HG02885 (cell line): ENCODE data around the gene CARNS1.
"Not testable (repeated sequence)": the region's sequence is repeated elsewhere in the genome, so short reads cannot be mapped to it uniquely, and the experiment has no call there.

ENCODE experiments used
- ATAC-seq: cut with Tn5 transposase; IDR thresholded peaks from one replicate; pipeline ENCODE4 v1.9.1; 2021; ENCODE audit warnings: mild to moderate bottlenecking; ENCODE audit not compliant: unreplicated experiment, poor library complexity

Gene CARNS1

DNA sequence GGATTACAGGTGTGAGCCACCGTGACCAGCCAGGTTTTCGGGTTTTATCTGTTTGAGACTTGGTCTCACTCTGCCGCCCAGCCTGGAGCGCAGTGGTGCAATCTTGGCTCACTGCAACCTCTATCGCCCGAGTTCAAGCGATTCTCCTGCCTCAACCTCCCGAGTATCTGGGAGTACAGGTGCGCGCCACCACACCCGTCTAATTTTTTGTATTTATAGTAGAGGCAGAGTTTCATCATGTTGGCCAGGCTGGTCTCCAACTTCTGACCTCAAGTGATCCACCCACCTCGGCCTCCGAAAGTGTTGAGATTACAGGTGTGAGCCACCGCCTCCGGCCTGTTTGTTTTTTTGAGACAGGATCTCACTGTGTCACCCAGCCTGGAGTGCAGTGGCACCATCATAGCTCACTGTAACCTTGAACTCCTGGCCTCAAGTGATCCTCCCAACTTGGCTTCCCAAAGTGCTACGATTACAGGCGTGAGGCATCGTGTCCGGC lies 11.9 kb downstream of the CARNS1 start:
- ATAC-seq, result not testable (repeated sequence)

GRCh38 chr11:67428052-67429001 lies 12.8 kb downstream of the CARNS1 start, which contains the start of gene RPS6KB2:
RPS6KB2 (plus strand) TSS chr11:67428494; CDS start chr11:67428546, 52 bp downstream.
- ATAC-seq, result peak; percentile 90

GRCh38 chr11:67429038-67429668 lies 13.7 kb downstream of the CARNS1 start:
- ATAC-seq, result no peak

- ATAC-seq, result no peak
Observed at GRCh38 chr11:67429722-67430121, 14.2 kb downstream of the CARNS1 start.

GRCh38 chr11:67431346-67432249 lies 16.1 kb downstream of the CARNS1 start:
- ATAC-seq, result no peak

GRCh38 chr11:67432655-67433349 lies 17.3 kb downstream of the CARNS1 start:
- ATAC-seq, result no peak

DNA sequence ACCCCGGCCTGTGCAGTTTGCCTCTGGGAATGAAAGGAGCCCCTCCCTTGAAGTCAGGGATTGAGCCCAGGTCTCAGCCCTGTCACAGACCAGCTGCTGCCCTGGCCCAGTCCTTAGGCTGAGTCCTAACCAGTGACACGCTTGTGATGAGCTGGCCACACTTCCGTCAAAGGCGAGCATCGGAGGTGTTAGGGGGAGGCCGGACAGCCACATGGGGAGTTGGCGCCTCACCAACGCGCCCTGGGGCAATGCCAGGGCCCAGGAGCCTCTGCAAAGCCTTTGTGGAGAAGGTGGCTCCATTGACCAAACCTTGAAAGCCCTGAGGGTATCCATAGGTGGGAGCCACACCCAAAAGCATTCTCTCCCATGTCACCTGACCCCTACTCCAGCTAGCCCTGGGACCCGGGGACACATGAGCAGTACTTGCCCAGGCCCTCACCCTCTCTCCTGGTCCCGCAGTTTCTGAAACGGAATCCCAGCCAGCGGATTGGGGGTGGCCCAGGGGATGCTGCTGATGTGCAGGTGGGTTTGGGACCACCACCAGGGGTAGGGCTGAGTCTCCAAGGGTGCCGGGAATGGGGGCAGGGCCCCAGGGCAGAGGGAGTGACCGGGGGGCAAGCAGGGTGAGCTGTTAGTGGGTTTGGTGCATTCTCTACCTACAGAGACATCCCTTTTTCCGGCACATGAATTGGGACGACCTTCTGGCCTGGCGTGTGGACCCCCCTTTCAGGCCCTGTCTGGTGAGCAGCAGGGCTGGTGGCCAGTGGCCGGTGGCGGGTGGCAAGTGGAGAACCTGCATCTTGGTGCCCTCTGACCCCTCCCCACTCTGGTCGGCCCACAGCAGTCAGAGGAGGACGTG lies 18.3 kb downstream of the CARNS1 start:
- ATAC-seq, result no peak

- no peak for ATAC-seq
Observed at GRCh38 chr11:67434395-67434881, 19.0 kb downstream of the CARNS1 start.

GRCh38 chr11:67435031-67435726 lies 19.7 kb downstream of the CARNS1 start:
- no peak for ATAC-seq

DNA sequence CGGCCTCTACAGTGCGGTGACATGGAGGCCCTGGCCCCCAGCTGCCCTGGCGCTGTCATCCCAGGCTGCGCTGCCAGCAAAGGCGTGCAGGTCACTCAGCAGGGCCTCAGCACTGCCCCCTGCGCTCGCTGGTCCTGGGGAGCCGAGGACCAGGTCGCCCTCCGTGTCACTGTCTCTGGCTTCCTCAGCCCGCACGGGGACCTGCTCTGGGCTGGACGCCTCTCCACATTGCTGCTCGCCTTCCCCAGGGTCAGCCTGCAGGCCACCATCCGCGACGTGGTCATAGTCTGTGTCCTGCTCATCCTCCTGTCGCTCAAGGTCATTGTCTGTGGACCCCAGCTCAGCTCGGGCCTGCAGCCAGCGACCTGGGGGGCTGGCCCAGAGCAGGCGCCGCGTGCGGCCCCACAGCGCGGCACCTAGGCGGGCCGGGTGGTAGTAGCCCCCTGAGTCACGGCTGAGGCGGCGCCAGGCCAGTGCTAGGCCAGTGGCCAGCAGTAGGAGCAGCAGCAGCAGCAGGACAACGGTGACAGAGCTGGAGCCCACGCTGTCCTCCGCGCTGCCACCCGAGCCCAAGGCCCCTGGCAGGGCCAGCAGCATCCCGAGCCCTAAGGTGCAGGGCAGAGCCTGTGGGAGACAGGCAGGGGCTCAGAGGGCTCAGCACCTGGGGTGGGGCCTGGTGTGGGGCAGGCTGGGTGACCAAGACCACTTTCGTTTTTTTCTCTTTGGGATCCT lies 20.4 kb downstream of the CARNS1 start:
- ATAC-seq, result no peak

DNA sequence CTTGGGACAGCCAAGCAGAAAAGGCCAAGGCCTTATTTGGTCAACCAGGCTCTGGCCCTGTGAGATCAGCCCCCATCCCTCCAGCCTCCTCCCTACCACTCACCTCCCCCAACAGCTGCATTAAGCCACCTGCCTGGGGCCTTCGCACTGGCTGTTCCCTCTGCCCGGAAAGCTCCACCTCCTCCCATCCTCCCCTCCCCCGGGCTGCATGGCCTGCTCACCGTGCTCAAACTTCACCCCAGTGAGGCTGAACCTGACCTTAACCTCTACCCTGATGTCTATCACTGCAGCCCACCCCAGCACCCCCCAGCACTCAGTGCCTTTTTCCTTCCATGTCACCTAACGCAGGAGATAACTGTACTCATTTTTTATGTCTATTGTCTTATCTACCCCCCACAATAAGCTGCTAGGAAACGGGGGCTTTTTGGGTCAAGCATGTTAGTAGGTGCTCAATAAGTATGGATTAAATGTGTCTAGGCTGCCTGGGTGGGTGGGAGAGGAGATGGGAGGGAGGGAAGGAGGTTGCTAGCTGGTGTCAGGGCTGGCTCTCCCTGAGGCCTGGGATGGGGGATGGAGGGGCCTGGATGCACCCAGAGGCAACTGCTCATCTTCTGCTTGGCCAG lies 21.1 kb downstream of the CARNS1 start:
- no peak for ATAC-seq

DNA sequence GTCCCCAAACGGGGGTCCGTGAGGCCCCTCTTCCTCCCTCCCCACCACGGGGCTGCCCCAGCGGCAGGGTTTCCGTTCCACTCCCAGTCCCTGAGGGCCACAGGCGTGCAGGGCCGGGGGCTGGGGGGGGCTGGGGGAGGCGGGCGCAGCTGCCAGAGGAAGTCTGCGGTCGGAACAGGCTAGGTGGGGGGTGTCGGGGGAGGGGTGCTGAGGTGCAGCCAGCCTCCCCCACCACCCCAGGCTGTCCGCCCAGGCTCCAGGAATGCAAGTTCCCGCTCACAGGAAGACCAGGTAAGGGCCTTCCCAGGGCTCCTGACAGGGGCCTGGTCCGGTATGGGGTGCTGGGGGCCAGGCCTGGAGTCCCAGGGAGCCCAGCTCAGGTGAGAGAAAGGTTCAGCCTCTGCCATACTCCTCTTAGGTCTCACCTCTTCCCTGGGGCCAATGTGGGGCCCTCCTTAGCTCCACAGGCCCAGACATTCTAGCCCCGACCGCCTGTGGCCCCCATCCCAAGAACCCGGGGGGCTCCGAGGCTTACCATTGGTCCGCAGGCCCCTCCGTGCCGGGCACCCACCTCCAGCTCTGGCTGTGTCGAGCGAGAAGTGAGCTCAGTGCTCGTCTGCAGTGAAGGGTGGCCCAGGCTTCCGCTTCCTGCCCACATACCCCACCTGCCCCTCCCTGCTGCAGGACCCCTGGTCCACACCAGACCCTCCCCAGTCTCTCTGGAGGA lies 21.8 kb downstream of the CARNS1 start, which contains the start of gene PTPRCAP:
PTPRCAP (minus strand) TSS at position 601 of the 727 bp plus-strand sequence; CDS start at position 538, 63 bp downstream.
- ATAC-seq, result no peak

GRCh38 chr11:67437809-67438157 lies 22.3 kb downstream of the CARNS1 start:
- no peak for ATAC-seq

GRCh38 chr11:67438158-67438902 lies 22.9 kb downstream of the CARNS1 start:
- ATAC-seq, result peak; percentile 37
